ENCODE data around the gene CCDC188.

DNA sequence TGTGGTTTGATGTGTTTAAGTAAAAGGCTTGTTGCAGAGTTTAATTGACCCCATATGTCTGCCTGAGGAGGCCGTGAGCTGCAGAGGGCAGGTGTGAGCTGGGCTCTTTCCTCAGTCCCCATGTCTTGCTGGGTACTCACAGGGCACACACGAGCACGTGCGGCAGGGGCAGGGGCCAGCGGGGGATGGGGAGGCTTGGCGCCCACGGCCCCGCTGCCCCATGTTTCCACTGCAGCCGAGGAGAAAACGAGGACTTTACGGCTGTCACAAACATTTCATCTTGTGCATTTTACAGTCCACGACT, 24.7 kb upstream of the CCDC188 start:
- TF ChIP-seq, protein P1, sequence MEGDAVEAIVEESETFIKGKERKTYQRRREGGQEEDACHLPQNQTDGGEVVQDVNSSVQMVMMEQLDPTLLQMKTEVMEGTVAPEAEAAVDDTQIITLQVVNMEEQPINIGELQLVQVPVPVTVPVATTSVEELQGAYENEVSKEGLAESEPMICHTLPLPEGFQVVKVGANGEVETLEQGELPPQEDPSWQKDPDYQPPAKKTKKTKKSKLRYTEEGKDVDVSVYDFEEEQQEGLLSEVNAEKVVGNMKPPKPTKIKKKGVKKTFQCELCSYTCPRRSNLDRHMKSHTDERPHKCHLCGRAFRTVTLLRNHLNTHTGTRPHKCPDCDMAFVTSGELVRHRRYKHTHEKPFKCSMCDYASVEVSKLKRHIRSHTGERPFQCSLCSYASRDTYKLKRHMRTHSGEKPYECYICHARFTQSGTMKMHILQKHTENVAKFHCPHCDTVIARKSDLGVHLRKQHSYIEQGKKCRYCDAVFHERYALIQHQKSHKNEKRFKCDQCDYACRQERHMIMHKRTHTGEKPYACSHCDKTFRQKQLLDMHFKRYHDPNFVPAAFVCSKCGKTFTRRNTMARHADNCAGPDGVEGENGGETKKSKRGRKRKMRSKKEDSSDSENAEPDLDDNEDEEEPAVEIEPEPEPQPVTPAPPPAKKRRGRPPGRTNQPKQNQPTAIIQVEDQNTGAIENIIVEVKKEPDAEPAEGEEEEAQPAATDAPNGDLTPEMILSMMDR (IDR thresholded peaks at IDR 0.05; ENCODE audit: borderline replicate concordance, extremely low read depth, low read length, poor library complexity, severe bottlenecking), result peak; percentile 19
- TF ChIP-seq EZH2 (IDR thresholded peaks at IDR 0.05; ENCODE audit: borderline replicate concordance, low read depth, low read length, severe bottlenecking), result no peak
